GM12865 (cell line): ENCODE data around the gene COMTD1.

ENCODE experiments used
- DNase-seq: peaks from one replicate; pipeline ENCODE4 v3.0.0; 2010; ENCODE audit warnings: low read depth
- H3K4me3 ChIP-seq: 2 replicates; pipeline ENCODE4 v1.5.1; 2011; ENCODE audit warnings: mild to moderate bottlenecking, low read depth, low read length, control low read depth
- CTCF ChIP-seq: IDR thresholded peaks from 2 replicates; pipeline ENCODE4 v1.5.1; 2011; ENCODE audit warnings: low read length, control low read depth, low read depth, inconsistent platforms; ENCODE audit not compliant: insufficient read depth; ENCODE audit errors: missing control alignments

Gene COMTD1

GRCh38 chr10:75235375-75236177 is at the start of gene COMTD1:
TSS of gene COMTD1 (minus strand) at chr10:75235957. CDS start at chr10:75235928, 29 bp downstream.
- peak; percentile 98 for DNase-seq
- peak; percentile 100 for TF ChIP-seq CTCF
- H3K4me3 ChIP-seq, result peak within 1 kb of the TSS; percentile 88

- H3K4me3 ChIP-seq, result no peak overlapping the region
- DNase-seq, result no peak
- TF ChIP-seq CTCF, result no peak
These were observed 48.1 kb upstream of the COMTD1 start for GRCh38 chr10:75283671-75284470.

GRCh38 chr10:75283078-75283670 is 47.4 kb upstream of the COMTD1 start:
- DNase-seq, result no peak
- H3K4me3 ChIP-seq, result no peak overlapping the region
- TF ChIP-seq CTCF, result no peak

GRCh38 chr10:75281974-75282373 is 46.2 kb upstream of the COMTD1 start:
- no peak for DNase-seq
- no peak overlapping the region for H3K4me3 ChIP-seq
- no peak for TF ChIP-seq CTCF

GRCh38 chr10:75280236-75280635 is 44.5 kb upstream of the COMTD1 start:
- no peak for TF ChIP-seq CTCF
- no peak overlapping the region for H3K4me3 ChIP-seq
- DNase-seq, result no peak

GRCh38 chr10:75276069-75276872 is 40.5 kb upstream of the COMTD1 start:
- TF ChIP-seq CTCF, result no peak
- no peak for DNase-seq
- H3K4me3 ChIP-seq, result no peak overlapping the region
